Hematopoietic multipotent progenitor cell treated with erythropoietin and hydrocortisone succinate and interleukin-3 and kit ligand, for 15 days (in vitro differentiated cells): ENCODE data around the gene LYST.
"Not testable (repeated sequence)": the region's sequence is repeated elsewhere in the genome, so short reads cannot be mapped to it uniquely, and the experiment has no call there.

Experiments used
- DNase-seq: peaks from one replicate; pipeline ENCODE4 v3.0.0-alpha.2; 2015; ENCODE audit warnings: low spot score

LYST gene

DNA sequence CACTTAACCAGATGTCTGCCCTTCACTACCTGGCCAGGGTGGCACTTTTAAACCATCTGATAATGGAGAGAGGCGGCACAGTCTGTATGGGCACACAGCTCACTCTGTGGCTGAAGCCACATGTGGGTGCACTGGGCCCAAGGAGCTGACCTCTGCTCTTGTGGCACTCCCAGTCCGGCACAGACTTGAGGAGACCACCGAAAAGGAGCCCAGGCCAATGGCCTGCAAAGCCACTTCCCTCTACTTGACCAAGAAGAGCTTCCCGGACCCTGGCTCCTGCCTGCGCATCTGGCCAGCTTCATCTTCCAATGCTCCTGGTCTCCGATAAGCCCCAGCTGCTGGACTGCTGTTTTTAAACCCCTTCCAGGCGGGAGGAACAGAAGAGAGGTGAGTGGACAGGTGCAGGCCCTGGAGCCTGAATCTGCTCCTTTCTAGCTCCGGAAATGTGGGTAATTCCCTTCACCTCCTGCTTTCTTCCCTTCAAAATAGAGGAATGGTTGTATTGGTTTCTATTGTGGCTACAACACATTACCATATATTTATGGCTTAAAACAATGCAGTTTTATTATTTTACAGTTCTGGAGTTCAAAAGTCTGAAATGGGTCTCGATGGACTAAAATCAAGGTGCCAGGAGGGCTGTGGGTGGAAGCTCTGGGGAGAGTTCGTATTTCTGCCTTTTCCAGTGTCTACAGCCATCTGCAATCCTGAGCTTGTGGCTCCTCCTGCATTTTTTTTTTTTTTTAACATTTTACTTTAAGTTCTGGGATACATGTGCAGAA is 228.8 kb downstream of the LYST start:
- DNase-seq: no peak

DNA sequence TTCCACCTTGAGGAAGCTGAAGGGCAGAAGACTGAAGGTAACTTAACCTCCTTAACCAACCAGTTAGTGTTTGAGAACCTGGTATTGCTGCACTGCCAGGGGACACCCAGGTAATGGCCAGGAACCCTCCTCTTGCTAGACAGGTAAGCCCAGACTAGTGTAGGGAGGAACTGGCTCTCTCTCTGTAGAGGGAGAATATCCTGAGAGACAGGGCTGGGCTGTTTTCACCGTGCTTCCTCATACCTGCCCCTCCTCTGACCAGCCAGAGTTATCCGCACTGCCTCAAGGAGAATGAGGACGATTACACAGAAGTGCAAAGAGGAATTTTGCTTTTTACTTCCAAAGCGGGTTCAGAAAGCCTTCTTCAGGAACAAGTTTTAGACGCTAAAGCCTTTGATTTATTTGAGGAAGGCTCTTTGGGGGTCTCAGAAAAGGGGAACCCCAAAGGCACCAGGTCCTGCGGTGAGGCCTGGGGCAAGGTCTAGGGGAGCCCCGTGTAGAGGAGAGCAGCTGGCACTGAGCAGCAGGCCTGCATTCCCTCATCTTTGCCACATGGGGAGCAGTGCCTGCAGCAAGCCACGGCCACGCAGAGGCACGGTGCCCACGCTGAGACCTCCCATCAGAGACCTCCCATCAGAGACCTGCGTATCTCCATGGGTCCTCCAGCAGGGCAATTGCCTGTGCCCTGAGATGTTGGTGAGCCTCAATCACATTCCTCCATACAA is 230.6 kb downstream of the LYST start:
- no peak for DNase-seq

DNA sequence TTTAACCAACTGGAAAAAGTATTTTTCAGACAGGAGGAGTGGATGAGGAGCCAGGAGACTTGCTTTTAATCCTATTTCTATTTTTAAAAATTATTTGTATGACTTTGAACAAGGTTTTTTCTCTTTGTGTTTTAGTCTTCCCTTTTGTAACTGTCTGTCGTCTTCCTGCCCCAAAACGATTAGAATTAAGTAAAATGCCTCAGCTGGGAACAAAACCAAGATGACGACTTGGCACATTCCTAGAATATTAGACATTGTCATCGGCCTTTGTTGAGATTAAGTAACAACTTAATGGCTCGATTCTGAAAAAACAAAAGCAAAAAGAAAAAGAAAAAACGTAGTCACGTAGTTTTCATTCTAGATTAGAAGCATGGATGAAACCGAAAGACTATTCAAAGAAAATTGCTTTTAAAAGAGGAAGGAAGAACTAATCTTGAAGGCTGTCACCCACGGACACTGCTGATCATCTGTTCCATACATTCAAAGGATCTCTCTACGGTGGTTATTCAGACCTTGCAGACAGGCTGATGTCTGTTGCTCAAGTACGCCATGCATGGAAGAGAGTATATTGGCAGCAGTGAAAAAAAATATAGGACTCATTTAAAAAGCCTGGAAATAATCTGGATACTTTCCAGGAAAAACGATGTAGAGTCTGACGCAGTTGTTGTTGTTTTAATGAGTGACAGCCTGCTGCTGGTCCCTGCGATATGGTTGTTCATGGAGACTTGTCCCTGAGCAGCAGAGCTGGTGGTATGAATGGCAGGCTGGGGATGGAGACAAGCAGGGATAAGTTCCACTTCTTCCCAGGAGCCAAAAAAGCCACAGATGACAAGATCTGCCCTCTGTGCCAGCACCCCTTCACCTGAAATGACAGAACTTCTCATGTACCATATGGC is 234.0 kb downstream of the LYST start:
- no peak for DNase-seq

DNA sequence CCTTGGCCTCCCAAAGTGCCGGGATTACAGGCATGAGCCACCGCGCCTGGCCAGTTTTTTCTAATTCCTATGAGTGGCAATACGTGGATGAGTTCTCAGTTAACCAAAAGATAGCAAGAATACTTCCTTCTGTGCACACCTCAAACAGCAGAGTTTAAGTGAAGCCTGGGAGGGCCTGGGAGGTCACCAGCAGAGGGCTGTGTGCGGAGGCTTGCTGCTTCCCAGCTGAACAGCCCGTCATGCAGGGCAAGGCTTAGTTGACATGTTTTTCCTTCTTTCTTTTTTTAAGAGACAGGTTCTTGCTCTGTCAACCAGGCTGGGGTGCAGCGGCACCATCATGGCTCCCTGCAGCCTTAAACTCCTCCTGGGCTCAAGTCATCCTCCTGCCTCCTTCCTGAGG is 234.9 kb downstream of the LYST start:
- no peak for DNase-seq

DNA sequence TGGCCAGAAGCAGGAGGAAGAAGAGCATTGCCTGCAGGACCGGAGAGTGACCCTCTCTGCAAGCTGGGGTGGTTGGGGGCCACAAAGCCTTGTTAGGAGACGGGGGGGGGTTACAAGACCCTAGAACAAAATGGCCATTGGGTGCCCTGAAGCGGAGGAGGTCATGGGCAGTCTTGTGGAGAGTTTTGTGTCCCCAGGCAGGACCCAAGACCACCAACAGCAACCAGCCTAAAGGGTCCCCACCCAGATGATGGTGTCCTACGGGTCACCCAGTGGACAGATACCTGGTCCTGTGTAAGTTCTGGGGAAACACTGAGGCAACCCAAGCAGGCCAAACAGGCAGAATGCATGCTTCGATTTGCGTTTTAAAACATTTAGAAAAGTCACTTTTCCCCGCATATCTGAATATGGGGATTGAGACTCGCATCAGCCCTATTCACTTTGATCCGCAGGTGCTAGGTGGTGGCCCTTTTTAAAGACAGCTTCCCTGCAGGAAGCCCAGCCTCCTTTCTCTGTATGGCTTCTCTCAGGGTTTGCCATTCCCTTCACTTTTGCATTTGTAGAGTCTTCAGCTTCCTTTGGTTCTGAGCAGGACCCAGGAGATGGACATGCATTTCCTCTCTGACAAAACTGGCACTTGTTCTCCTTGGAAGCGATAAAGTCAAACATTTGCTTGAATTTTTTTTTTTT is 238.2 kb downstream of the LYST start:
- no peak for DNase-seq

DNA sequence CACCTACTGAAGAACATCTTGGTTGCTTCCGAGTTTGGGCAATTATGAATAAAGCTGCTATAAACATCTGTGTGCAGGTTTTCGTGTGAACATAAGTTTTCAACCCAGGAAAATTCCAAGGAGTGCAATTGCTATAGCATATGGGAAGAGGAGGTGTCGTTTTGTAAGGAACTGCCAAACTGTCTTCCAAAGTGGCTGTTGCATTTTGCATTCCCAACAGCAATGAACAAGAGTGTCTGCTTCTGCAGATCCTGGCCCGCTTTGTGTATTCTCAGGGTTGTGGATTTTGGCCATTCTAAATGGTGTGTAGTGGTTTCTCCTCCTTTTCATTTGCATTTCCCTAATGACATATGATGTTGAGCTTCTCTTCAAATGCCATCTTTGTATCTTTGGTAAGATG is 240.9 kb downstream of the LYST start:
- no peak for DNase-seq

DNA sequence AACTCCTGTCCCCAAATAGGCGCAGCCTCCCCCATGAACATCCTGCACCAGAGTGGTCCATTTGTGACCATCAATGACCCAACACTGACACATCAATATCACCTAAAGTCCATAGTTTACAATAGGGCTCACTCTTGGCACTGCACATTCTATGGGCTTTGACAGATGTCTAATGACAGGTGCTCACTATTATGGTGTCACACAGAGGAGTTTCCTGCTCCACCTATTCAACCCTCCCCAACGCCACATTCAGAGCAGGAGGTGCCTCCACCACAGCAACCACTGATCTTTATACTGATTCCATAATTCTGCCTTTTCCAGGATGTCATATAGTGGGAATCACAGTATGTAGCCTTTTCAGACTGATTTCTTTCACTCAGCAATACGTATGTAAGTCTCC is 241.4 kb downstream of the LYST start:
- DNase-seq: no peak

DNA sequence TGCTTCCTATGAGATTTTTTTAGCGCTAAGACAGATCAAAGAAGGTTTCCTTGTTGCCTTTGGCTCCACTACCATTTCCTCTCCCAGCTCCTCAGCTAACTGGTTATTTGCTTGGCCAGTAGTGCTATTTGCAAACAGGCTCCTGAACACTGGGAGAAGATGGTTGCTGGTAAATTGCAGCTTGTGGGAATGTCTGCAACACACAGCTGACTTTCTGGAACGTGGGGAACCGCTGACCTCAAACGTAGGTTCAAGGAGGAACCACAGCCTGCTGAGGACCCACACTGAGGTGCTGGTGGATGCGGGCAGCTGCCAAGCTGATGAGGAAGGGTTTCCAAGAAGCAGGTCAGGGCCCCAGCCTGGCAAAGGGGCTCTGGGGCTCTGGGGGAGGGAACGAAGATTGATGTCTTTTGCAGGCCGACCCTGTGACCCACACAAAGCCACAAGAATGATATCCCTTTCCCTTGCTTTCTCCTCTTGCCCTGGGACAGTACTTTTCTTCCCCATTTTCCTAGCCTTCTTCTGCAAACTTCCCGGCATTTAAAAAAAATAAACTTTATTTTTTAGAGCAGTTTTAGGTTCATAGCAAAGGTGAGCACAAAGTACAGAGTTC is 241.9 kb downstream of the LYST start:
- DNase-seq: no peak

DNA sequence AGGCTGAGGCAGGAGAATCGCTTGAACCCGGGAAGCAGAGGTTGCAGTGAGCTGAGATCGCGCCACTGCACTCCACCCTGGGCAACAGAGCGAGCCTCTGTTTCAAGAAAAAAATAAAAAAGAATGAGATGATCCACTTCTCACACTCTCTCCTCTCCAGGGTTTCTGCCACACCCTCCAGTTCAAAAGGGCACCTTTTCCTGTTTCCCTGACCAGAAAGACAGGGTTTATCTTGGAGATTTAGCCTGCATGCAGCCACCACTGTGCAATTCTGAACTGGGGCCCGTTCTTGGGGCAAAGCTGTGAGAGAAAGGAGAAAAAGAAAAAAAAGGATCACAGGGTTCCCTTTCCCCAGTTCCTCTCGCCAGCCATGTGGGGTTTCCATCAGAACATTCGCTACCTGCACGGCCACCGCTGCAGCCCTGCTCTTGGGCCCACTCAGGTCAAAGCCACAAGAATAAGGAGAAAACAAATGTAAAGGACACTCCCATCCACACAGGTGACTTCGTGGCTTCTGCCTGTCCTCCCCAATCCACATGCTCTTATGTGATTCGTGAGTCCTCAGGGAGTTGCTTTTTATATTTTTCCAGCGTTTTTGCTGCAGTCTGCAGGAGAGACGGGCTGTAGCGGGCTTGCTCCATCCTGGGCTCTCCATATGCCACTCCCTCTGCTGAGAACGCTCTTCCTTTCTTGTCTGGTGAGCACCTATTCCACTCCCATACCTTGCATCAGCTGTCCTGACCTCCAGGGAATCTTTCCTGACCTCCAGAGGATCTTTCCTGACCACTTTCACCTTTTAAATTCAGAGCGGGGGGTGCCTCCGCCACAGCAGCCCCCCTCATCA is 243.5 kb downstream of the LYST start:
- DNase-seq: no peak

DNA sequence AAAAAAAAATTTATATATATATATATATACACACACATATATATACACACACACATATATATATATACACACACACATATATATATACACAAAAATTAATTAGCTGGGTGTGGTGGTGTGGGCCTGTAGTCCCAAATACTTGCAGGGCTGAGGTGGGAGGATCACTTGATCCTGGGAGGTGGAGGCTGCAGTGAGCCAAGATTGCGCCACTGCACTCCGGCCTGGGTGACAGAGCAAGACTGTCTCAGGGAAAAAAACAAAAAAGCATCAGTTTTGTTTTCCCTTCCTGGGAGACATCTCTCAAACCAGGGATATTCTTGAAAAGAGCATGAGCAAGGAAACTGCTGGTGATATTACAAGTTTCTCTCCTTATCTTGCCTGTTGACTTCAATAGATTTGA is 247.6 kb downstream of the LYST start:
- not testable (repeated sequence) for DNase-seq

DNA sequence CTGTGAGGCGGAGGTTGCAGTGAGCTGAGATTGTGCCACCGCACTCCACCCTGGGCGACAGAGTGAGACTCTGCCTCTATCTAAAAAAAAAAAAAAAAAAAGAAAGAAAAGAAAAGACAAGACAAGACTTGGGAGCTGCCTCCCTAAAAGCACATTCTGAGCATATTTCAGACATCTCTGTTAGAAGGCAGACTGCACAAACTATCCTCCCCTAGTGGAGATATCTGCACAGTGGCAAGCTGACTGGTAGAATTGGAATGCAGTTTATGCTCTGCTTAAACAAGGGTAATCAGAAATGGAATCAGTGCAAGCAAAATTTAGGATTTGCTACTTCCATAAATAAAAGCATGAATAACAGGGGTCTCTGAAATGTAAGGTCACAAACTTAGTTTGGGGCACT is 248.9 kb downstream of the LYST start:
- DNase-seq: no peak

DNA sequence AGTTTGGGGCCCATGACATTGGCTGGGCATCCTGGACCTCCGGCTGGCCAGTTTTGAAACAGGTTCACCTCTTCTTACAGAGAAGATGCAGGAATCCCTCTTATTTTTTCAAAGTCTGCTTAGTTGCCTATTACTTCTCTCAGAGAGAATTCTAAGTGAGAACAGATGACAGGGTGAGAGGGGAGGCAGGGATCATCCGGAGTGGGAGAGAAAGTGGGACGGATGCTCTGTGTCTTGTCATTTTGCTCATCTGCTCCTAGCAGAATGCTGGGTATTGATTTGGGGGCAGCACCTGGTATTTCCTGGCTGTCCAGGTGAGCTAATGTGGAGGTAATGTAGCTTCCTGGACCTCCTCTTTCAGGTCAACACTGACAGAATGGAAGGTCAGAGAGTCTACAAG is 249.6 kb downstream of the LYST start:
- no peak for DNase-seq

DNA sequence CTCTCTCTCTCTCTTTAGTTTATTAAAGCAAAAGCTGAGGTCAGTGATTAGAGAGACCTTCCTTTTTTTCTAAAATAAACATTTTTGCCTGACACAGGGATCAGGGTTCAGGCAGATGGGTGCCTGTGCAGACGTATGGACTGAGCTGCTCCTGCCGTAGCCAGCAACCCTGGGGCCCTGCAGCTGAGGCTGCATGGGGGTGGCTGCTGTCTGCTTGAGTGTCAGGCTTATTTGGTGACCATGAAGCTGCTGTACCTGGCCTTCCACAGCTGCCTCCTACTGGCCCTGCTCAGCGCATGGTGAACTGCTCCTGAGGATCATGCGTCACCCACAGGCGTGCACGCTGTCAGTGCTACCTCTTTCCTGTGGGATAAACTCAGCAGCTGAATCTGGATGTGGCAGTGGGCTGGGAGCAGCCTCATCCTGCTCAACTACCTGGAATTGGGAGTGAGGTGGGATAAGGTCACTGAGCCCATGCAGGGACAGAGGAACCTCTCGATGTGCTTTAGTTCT is 252.2 kb downstream of the LYST start:
- DNase-seq: no peak

DNA sequence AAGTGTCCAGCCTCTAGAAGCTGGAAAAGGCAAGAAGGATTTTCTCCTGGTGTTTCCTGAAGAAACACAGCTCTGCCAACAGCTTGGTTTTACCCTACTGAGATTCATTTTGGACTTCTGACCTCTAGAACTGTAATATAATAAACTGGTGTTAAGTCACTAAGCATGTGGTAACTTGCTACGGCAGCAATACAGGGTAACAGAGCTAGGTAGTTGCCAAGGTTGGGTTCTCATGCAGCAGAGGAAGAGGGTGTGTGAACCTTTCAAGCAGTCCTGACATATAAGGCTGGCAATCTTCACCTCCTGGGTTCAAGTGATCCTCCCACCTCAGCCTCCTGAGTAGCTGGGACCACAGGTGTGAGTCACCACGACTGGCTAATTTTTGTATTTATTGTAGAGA is 253.1 kb downstream of the LYST start:
- no peak for DNase-seq

DNA sequence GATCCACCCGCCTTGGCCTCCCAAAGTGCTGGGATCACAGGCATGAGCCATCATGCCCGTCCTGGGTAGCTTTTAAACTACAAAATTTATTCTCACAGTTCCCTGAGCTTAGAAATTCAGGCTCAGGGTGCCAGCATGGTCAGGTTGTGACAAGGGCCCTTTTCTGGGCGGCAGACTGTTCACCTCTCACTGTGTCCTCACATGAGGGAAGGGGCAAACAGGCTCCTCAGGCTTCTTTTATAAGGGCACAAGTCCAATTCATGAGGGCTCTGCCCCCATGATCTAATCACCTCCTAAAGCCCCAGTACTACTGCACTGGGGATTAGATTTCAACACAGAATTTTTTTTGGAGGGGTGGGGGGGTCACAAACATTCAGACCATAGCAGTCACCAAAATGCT is 253.9 kb downstream of the LYST start:
- no peak for DNase-seq
